GM12874 (cell line): Measurements from ENCODE around the gene DZIP1.

Source experiments
- TF ChIP-seq, protein P1 (sequence below): IDR thresholded peaks from 2 replicates; pipeline ENCODE4 v1.5.1; 2011; ENCODE audit warnings: low read depth, mild to moderate bottlenecking, control low read depth, low read length, moderate library complexity; ENCODE audit not compliant: insufficient read depth

DZIP1 gene, protein sequence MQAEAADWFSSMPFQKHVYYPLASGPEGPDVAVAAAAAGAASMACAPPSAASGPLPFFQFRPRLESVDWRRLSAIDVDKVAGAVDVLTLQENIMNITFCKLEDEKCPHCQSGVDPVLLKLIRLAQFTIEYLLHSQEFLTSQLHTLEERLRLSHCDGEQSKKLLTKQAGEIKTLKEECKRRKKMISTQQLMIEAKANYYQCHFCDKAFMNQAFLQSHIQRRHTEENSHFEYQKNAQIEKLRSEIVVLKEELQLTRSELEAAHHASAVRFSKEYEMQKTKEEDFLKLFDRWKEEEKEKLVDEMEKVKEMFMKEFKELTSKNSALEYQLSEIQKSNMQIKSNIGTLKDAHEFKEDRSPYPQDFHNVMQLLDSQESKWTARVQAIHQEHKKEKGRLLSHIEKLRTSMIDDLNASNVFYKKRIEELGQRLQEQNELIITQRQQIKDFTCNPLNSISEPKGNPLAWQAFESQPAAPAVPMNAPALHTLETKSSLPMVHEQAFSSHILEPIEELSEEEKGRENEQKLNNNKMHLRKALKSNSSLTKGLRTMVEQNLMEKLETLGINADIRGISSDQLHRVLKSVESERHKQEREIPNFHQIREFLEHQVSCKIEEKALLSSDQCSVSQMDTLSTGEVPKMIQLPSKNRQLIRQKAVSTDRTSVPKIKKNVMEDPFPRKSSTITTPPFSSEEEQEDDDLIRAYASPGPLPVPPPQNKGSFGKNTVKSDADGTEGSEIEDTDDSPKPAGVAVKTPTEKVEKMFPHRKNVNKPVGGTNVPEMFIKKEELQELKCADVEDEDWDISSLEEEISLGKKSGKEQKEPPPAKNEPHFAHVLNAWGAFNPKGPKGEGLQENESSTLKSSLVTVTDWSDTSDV

DNA sequence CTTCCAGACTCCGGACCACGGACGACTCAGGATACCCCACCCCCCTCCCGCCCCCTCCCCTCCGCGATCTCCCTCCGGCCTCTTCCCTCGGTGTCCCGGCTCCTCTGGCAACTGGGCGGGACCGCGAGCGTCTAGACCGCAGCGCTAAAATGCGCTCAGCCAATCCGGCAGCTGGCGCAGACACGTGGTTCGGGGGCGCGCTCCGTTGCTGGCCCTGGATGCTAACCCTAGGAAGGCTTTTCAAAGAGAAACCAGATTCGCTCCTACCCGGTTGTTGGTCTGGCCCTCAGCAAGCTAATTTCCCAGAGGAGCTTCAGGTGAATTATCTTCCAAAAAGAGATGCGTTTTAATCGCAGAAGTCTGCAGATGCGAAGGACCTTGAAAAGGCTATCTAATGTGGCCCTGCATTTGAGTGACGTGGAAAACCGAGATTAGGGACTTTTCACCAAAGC, at the start of gene DZIP1:
TSS of gene DZIP1 (minus strand) at position 106 of the 452 bp plus-strand sequence. CDS start 2,677 bp downstream, outside the sequence.
- TF ChIP-seq, protein P1, sequence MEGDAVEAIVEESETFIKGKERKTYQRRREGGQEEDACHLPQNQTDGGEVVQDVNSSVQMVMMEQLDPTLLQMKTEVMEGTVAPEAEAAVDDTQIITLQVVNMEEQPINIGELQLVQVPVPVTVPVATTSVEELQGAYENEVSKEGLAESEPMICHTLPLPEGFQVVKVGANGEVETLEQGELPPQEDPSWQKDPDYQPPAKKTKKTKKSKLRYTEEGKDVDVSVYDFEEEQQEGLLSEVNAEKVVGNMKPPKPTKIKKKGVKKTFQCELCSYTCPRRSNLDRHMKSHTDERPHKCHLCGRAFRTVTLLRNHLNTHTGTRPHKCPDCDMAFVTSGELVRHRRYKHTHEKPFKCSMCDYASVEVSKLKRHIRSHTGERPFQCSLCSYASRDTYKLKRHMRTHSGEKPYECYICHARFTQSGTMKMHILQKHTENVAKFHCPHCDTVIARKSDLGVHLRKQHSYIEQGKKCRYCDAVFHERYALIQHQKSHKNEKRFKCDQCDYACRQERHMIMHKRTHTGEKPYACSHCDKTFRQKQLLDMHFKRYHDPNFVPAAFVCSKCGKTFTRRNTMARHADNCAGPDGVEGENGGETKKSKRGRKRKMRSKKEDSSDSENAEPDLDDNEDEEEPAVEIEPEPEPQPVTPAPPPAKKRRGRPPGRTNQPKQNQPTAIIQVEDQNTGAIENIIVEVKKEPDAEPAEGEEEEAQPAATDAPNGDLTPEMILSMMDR, result no peak

DNA sequence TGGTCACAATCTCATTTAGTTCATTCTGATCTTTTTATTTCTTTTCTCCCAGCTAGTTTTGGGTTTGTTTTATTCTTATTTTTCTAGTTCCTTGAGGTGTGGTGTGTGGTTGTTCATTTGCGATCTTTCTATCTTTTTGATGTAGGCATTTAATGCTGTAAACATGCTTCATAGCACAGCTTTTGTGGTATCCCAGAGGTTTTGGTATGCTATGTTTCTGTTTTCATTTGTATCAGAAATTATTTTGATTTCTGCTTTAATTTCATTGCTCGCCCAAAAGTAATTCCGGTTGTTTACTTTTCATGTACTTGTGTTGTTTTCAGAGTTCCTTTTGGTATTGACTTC, 45.0 kb upstream of the DZIP1 start:
- TF ChIP-seq, protein P1, result no peak

DNA sequence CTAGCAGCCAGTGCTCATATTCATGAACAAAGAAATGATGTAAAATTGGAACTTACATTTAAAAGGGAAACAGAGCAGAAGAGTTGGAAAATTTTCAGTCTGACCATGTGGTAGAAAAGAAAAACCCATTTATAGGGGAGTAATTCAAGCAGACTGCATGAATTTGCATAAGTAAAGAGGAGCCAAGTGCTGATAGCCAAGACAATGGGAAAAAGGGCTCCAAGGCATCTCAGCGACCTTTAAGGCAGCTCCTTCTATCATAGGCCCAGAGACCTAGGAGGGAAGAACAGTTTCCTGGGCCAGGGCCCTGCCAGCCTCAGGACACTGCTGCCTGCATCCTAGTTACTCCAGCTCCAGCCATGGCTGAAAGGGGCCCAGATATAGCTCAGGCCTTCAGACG, 39.9 kb upstream of the DZIP1 start:
- TF ChIP-seq, protein P1, result no peak

DNA sequence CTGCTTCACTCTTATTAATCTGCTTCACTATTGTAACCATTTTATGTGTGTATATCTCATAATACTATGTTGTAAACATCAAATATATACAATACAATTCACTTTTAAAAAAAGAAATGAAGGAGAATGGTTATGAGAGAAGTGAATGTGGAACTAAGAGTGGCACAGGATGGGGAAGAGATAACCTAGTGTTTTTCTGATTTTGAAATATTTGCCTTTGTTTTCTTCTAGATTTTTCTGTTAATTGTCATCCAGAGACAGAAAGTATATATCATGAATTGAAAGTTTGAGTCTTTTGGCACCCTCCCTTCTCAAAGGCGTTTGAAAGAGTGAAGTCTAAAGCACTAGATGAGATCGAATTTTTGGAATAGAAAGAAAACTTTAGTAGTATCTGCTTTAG, 35.2 kb upstream of the DZIP1 start:
- TF ChIP-seq, protein P1, result no peak

DNA sequence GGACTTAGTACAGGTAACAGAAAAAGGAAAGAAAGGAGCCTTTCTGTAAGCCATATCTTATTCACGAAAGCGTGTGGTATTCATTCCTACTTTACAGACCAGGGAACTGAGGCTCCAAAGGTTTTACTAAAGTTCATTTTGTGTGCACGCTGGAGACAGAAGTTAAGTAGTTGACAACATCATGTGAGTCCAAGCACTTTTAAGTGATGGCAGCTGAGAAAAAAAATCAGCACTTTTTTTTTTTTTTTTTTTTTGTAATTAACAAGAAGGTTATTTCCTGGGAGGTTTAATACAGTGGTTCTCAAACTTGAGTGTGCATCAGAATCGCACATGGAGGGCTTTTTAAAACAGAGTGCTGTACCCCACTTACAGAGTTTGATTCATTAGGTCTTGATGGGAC, 34.5 kb upstream of the DZIP1 start:
- TF ChIP-seq, protein P1, result no peak

DNA sequence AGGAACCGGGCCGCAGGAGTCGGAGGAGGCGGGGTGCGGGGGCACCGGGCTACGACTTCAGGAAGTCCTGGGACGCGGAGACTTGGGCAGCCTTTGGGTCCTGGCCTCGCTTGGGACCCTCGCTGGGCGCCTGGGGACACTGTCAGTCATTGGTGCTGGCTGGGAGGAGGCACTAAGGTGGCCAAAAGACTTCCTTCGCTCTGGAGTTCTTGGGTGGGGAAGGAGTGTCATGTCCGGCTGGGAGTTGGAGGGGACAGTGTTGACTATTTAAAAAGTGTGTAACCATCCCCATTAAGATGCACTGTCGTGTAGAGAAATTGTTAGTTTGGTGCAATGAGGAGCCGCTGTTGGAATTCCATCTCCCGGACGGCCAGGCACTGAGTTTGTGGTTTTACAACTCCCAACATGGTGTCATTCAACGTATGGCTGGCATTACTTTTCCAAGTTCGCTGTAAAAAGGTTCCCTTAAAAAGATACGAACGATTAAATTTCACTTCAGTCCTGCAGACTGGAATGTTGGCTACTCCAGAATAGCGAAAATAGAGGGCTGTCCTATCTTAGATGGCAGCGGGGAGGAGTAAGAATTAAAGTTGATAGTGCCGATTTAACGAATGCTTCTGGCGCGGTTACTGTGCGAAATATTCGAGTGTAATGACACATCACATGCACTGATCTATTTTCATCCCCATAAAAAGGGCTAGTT, 33.2 kb upstream of the DZIP1 start:
- TF ChIP-seq, protein P1, result no peak
